ENCODE data around the gene PML.

Gene PML

GRCh38 chr15:73986055-73986775 lies 8.3 kb upstream of the PML start:
- DNase-seq: no peak

- DNase-seq: no peak
Measured at GRCh38 chr15:73986776-73987056, 7.8 kb upstream of the PML start.

GRCh38 chr15:73987250-73987649 lies 7.3 kb upstream of the PML start:
- DNase-seq: no peak

GRCh38 chr15:73987681-73988444 lies 6.7 kb upstream of the PML start:
- DNase-seq: no peak

GRCh38 chr15:73988445-73988969 lies 6.0 kb upstream of the PML start:
- no peak for DNase-seq

GRCh38 chr15:73989001-73989798 lies 5.3 kb upstream of the PML start:
- DNase-seq: no peak

GRCh38 chr15:73990250-73991005 lies 4.1 kb upstream of the PML start:
- DNase-seq: no peak

- DNase-seq: no peak
Measured at GRCh38 chr15:73991260-73991659, 3.3 kb upstream of the PML start.

- DNase-seq: peak; percentile 96
Measured at GRCh38 chr15:73991726-73992593, 2.6 kb upstream of the PML start, which contains the start of gene STOML1. Gene STOML1, minus strand, starts transcription at chr15:73992295. Its CDS starts 72 bp downstream, at chr15:73992223.

- no peak for DNase-seq
Measured at GRCh38 chr15:73992594-73992898, 2.0 kb upstream of the PML start.

GRCh38 chr15:73993211-73993994 lies 1.1 kb upstream of the PML start:
- no peak for DNase-seq

- no peak for DNase-seq
Measured at GRCh38 chr15:73994912-73995622, 551 bp downstream of the PML start.

- DNase-seq: no peak
Measured at GRCh38 chr15:73996267-73996666, 1.8 kb downstream of the PML start.

GRCh38 chr15:73996939-73997338 lies 2.4 kb downstream of the PML start:
- peak; percentile 79 for DNase-seq

GRCh38 chr15:73997986-73998385 lies 3.5 kb downstream of the PML start:
- DNase-seq: no peak

GRCh38 chr15:74006774-74007639 lies 12.5 kb downstream of the PML start:
- peak; percentile 70 for DNase-seq

GRCh38 chr15:74007820-74008371 lies 13.4 kb downstream of the PML start:
- DNase-seq: peak; percentile 82

- no peak for DNase-seq
Measured at GRCh38 chr15:74008901-74009300, 14.4 kb downstream of the PML start.

- no peak for DNase-seq
Measured at GRCh38 chr15:74010929-74011540, 16.5 kb downstream of the PML start.
